Suprapubic skin (tissue), 4 donors: ENCODE data around the gene PPP4R1. TPM values are rescaled to one million over a fixed set of nuclear protein-coding genes. Genes with fewer than 3 reads are reported as not detected.

ENCODE experiments used
- DNase-seq, 2 donors: peaks; one replicate each; pipeline ENCODE4 v3.0.0-alpha.2; 2019; ENCODE audit warnings: low spot score in 2 of 2
- H3K27ac ChIP-seq: fragments of 200-600 bp; sonication (generic); one replicate; pipeline ENCODE4 v1.5.1; 2019
- H3K27me3 ChIP-seq: fragments of 200-600 bp; sonication (generic); one replicate; pipeline ENCODE4 v1.5.1; 2019
- H3K36me3 ChIP-seq: fragments of 200-600 bp; sonication (generic); one replicate; pipeline ENCODE4 v1.5.1; 2019
- H3K4me1 ChIP-seq: fragments of 200-600 bp; sonication (generic); one replicate; pipeline ENCODE4 v1.5.1; 2019
- H3K4me3 ChIP-seq: fragments of 200-600 bp; sonication (generic); one replicate; pipeline ENCODE4 v1.5.1; 2019; ENCODE audit warnings: mild to moderate bottlenecking
- H3K9me3 ChIP-seq: fragments of 200-600 bp; sonication (generic); one replicate; pipeline ENCODE4 v1.5.1; 2019
- CTCF ChIP-seq, 2 donors: fragments of 200-600 bp in 1 of 2; fragments of 450-650 bp in 1 of 2; sonication (generic) in 1 of 2; IDR thresholded peaks; one replicate each; pipeline ENCODE4 v1.5.1; 2016 to 2019; ENCODE audit warnings: antibody characterized with exemption in 2 of 2, mild to moderate bottlenecking in 1 of 2, moderate library complexity in 1 of 2
- EP300 ChIP-seq: sonication (generic); formaldehyde crosslinking; IDR thresholded peaks from one replicate; pipeline ENCODE4 v1.6.1; 2017; ENCODE audit warnings: antibody characterized with exemption
- POLR2A ChIP-seq, 2 donors: fragments of 450-650 bp; IDR thresholded peaks; one replicate each; pipeline ENCODE4 v1.6.1; 2017; ENCODE audit warnings: antibody characterized with exemption in 2 of 2, mild to moderate bottlenecking in 2 of 2, moderate library complexity in 2 of 2
- POLR2AphosphoS5 ChIP-seq, 3 donors: sonication (generic); formaldehyde crosslinking; IDR thresholded peaks; one replicate each; pipeline ENCODE4 v1.6.1; 2017; ENCODE audit warnings: antibody characterized with exemption in 3 of 3
- WGBS: methylation state at CpG from one replicate; pipeline ENCODE4 v1.1.5; 2018; 5-methylcytosine and 5-hydroxymethylcytosine counted together
- total RNA-seq, 4 donors: library from RNA; depleted of rRNA; stranded (reverse); fragments of >200 nt; gene quantifications; one replicate each; pipeline ENCODE4 v1.1.0, GENCODE V29; 2016

Gene PPP4R1
- total RNA-seq, 4 donors from 2014 or later = 82.3 to 153 (median 113) TPM

GRCh38 chr18:9575558-9575957, 38.8 kb downstream of the PPP4R1 start:
- no peak overlapping the region for H3K27ac ChIP-seq
- H3K4me1 ChIP-seq = peaks cover 7% of the 10 kb centered on the region
- H3K4me3 ChIP-seq = no peak overlapping the region
- TF ChIP-seq POLR2AphosphoS5 (IDR thresholded peaks at IDR 0.05) (peak in 1 of 3 donors; percentile 45), CTCF (IDR thresholded peaks at IDR 0.05) (peak; percentile 48 to 73), POLR2A (IDR thresholded peaks at IDR 0.05) (no peak)
- H3K9me3 ChIP-seq = no peaks in the 10 kb centered on the region
- H3K27me3 ChIP-seq = no peaks in the 10 kb centered on the region
- 32% methylated on average over 5 of the region's 5 CpGs for WGBS
- peak; percentile 76 to 85 for DNase-seq
- peaks cover 33% of the 10 kb centered on the region for H3K36me3 ChIP-seq

- no peaks in the 10 kb centered on the region for H3K9me3 ChIP-seq
- TF ChIP-seq CTCF (IDR thresholded peaks at IDR 0.05) = no peak
- H3K36me3 ChIP-seq = peaks cover 34% of the 10 kb centered on the region
- peaks cover 7% of the 10 kb centered on the region for H3K4me1 ChIP-seq
- no peak for DNase-seq
- H3K27me3 ChIP-seq = no peaks in the 10 kb centered on the region
- no peak overlapping the region for H3K4me3 ChIP-seq
- 90% methylated on average over 7 of the region's 7 CpGs for WGBS
- H3K27ac ChIP-seq = no peak overlapping the region
Observed at GRCh38 chr18:9574473-9575115, 39.8 kb downstream of the PPP4R1 start.

- TF ChIP-seq EP300 = no peak
- TF ChIP-seq POLR2A (IDR thresholded peaks at IDR 0.05) = no peak
- no peak for TF ChIP-seq POLR2AphosphoS5 (IDR thresholded peaks at IDR 0.05)
- TF ChIP-seq CTCF (IDR thresholded peaks at IDR 0.05) = no peak
- Histone ChIP-seq H3K27ac (no peak overlapping the region), H3K27me3 (no peaks in the 10 kb centered on the region), H3K4me3 (no peak overlapping the region), H3K9me3 (no peaks in the 10 kb centered on the region), H3K4me1 (peaks cover 4% of the 10 kb centered on the region), H3K36me3 (peaks cover 48% of the 10 kb centered on the region)
- WGBS = 92% methylated on average over 3 of the region's 3 CpGs
- DNase-seq = no peak
Observed at GRCh38 chr18:9571546-9571945, 42.8 kb downstream of the PPP4R1 start.

GRCh38 chr18:9570255-9570654, 44.1 kb downstream of the PPP4R1 start:
- no peaks in the 10 kb centered on the region for H3K9me3 ChIP-seq
- DNase-seq = no peak
- no peaks in the 10 kb centered on the region for H3K4me1 ChIP-seq
- no peak for TF ChIP-seq CTCF (IDR thresholded peaks at IDR 0.05)
- no peak for TF ChIP-seq EP300
- TF ChIP-seq POLR2A (IDR thresholded peaks at IDR 0.05) = no peak
- no peak for TF ChIP-seq POLR2AphosphoS5 (IDR thresholded peaks at IDR 0.05)
- H3K4me3 ChIP-seq = no peak overlapping the region
- no peak overlapping the region for H3K27ac ChIP-seq
- WGBS = 69% methylated on average over 3 of the region's 3 CpGs
- no peaks in the 10 kb centered on the region for H3K27me3 ChIP-seq
- H3K36me3 ChIP-seq = peaks cover 59% of the 10 kb centered on the region

- WGBS = 97% methylated on average over 8 of the region's 8 CpGs
- H3K4me1 ChIP-seq = peaks cover 9% of the 10 kb centered on the region
- no peaks in the 10 kb centered on the region for H3K27me3 ChIP-seq
- H3K36me3 ChIP-seq = peaks cover 59% of the 10 kb centered on the region
- no peaks in the 10 kb centered on the region for H3K9me3 ChIP-seq
- no peak for TF ChIP-seq POLR2A (IDR thresholded peaks at IDR 0.05)
- TF ChIP-seq POLR2AphosphoS5 (IDR thresholded peaks at IDR 0.05) = no peak
- no peak for TF ChIP-seq CTCF (IDR thresholded peaks at IDR 0.05)
- no peak for TF ChIP-seq EP300
- H3K27ac ChIP-seq = no peak overlapping the region
- no peak for DNase-seq
- H3K4me3 ChIP-seq = no peak overlapping the region
Observed at GRCh38 chr18:9569178-9569577, 45.2 kb downstream of the PPP4R1 start.
